GM19240 (cell line): ENCODE data around the gene XYLT1.

ENCODE experiments used
- DNase-seq: peaks from one replicate; pipeline ENCODE4 v3.0.0; 2011; ENCODE audit warnings: low spot score; ENCODE audit not compliant: insufficient read length

The XYLT1 gene

GRCh38 chr16:17160920-17161431, 309.8 kb downstream of the XYLT1 start:
- DNase-seq = no peak

- no peak for DNase-seq
These were observed 310.4 kb downstream of the XYLT1 start for GRCh38 chr16:17160285-17160853.

- DNase-seq = no peak
These were observed 311.1 kb downstream of the XYLT1 start for GRCh38 chr16:17159617-17160016.

GRCh38 chr16:17155936-17156335, 314.8 kb downstream of the XYLT1 start:
- DNase-seq = no peak

- no peak for DNase-seq
These were observed 315.3 kb downstream of the XYLT1 start for GRCh38 chr16:17155485-17155884.

- DNase-seq = no peak
These were observed 315.8 kb downstream of the XYLT1 start for GRCh38 chr16:17154981-17155380.

- DNase-seq = no peak
These were observed 318.4 kb downstream of the XYLT1 start for GRCh38 chr16:17152311-17152710.

- DNase-seq = no peak
These were observed 319.4 kb downstream of the XYLT1 start for GRCh38 chr16:17151335-17151734.

- DNase-seq = no peak
These were observed 320.8 kb downstream of the XYLT1 start for GRCh38 chr16:17149904-17150483.

GRCh38 chr16:17147942-17148341, 322.8 kb downstream of the XYLT1 start:
- no peak for DNase-seq

GRCh38 chr16:17145029-17145428, 325.7 kb downstream of the XYLT1 start:
- DNase-seq = no peak

- no peak for DNase-seq
These were observed 326.3 kb downstream of the XYLT1 start for GRCh38 chr16:17144431-17144830.

- no peak for DNase-seq
These were observed 327.0 kb downstream of the XYLT1 start for GRCh38 chr16:17143546-17144419.

- no peak for DNase-seq
These were observed 332.0 kb downstream of the XYLT1 start for GRCh38 chr16:17138801-17139200.

- no peak for DNase-seq
These were observed 335.3 kb downstream of the XYLT1 start for GRCh38 chr16:17135439-17135838.

GRCh38 chr16:17134586-17134985, 336.2 kb downstream of the XYLT1 start:
- DNase-seq = peak; percentile 85

GRCh38 chr16:17133851-17134250, 336.9 kb downstream of the XYLT1 start:
- no peak for DNase-seq

GRCh38 chr16:17131351-17131750, 339.4 kb downstream of the XYLT1 start:
- DNase-seq = no peak

- no peak for DNase-seq
These were observed 340.0 kb downstream of the XYLT1 start for GRCh38 chr16:17130733-17131132.

- DNase-seq = no peak
These were observed 340.8 kb downstream of the XYLT1 start for GRCh38 chr16:17129971-17130370.

- DNase-seq = no peak
These were observed 342.0 kb downstream of the XYLT1 start for GRCh38 chr16:17128791-17129190.

GRCh38 chr16:17126156-17126555, 344.6 kb downstream of the XYLT1 start:
- DNase-seq = no peak
